Mesodermal cell (in vitro differentiated cells): ENCODE results near the gene TPRA1.
"Not testable (repeated sequence)": the region's sequence is repeated elsewhere in the genome, so short reads cannot be mapped to it uniquely, and the experiment has no call there.

Experiments
- H3K27ac ChIP-seq: 2 replicates; pipeline ENCODE4 v1.7.0; 2013; ENCODE audit warnings: mild to moderate bottlenecking, low read depth, low read length, moderate library complexity; ENCODE audit not compliant: severe bottlenecking
- H3K36me3 ChIP-seq: 2 replicates; pipeline ENCODE4 v1.7.1; 2013; ENCODE audit warnings: mild to moderate bottlenecking, low read length, moderate library complexity; ENCODE audit not compliant: control insufficient read depth, insufficient read depth
- H3K4me1 ChIP-seq: one replicate; pipeline ENCODE4 v1.7.1; 2013; ENCODE audit warnings: mild to moderate bottlenecking, low read length; ENCODE audit not compliant: insufficient read depth, control insufficient read depth, poor library complexity, severe bottlenecking
- H3K4me3 ChIP-seq: 2 replicates; pipeline ENCODE4 v1.7.0; 2013; ENCODE audit warnings: low read length, control low read depth, mild to moderate bottlenecking; ENCODE audit not compliant: insufficient read depth, poor library complexity, severe bottlenecking; ENCODE audit errors: extremely low read depth
- H3K9me3 ChIP-seq: 2 replicates; pipeline ENCODE4 v1.7.1; 2013; ENCODE audit warnings: mild to moderate bottlenecking, low read length, moderate library complexity; ENCODE audit not compliant: control insufficient read depth
- WGBS, 2 experiments: methylation state at CpG; one replicate each; pipeline ENCODE4 v1.1.5; 2013; ENCODE audit warnings: missing lambda C conversion rate in 2 of 2; ENCODE audit not compliant: insufficient coverage in 2 of 2; 5-methylcytosine and 5-hydroxymethylcytosine counted together

The TPRA1 gene

DNA sequence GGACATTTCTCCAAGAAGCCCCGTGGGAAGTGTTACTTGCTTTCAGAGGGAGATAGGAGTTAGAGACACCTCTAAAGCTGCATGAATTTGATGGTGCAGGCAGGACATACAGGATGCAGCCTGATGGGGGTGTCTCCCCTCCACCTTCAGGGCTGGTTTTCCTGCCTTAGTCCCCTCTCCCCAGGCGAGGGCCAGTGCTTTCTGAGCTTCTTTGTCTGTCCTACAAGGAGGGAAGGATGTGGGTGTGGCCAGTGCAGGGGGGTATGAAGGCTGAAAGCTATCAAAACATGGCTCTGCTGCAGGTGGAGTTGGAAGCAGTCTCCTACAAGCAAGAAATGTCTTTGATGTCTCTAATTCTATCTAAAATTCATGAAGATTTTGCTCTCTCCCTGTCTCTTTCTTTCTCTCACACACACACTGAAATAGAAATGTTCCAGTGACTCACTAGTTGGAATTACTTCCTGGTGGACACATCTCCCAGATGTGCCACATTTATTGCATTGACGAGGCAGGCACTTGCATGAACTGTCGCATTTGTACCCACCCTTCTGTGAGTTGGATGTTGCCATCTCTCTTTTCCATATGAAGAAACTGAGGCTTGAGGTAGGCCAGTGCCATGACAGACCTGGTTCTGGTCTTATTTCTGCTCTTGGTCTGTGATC is 24.5 kb upstream of the TPRA1 start:
- Histone ChIP-seq H3K27ac (no peak overlapping the region), H3K4me3 (no peak overlapping the region), H3K36me3 (peaks cover 85% of the 10 kb centered on the region), H3K4me1 (peaks cover 3% of the 10 kb centered on the region), H3K9me3 (no peaks in the 10 kb centered on the region)
- WGBS, 2 experiments, result 90 to 96% methylated on average over 2 to 3 of the region's 4 CpGs

- H3K27ac ChIP-seq, result no peak overlapping the region
- no peaks in the 10 kb centered on the region for H3K9me3 ChIP-seq
- H3K4me3 ChIP-seq, result no peak overlapping the region
- peaks cover 90% of the 10 kb centered on the region for H3K36me3 ChIP-seq
- H3K4me1 ChIP-seq, result peaks cover 3% of the 10 kb centered on the region
Measured at GRCh38 chr3:127613406-127613805, 22.9 kb upstream of the TPRA1 start.

DNA sequence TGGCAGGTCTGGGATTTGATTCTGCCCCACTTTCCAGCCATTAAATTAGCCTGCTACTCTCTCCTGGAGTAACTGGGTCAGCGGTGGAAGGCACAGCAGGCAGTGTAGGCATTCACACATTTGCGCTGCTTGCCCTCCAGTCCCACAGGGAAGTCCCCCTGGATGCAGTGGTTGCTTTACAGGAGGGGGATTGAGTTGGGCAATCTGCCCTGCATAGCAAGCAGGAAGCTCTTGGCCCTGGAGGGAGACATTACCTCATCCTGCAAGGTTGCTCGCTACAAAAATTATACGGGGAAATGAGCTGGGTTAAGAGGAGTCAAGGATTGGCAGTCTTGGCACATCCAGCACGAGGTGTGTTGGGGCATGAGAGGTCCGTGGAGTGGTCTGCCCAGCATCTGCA is 22.4 kb upstream of the TPRA1 start:
- Histone ChIP-seq H3K9me3 (no peaks in the 10 kb centered on the region), H3K4me3 (no peak overlapping the region), H3K27ac (no peak overlapping the region), H3K36me3 (peaks cover 90% of the 10 kb centered on the region), H3K4me1 (peaks cover 3% of the 10 kb centered on the region)
- 91 to 99% methylated on average over 5 to 6 of the region's 6 CpGs for WGBS, 2 experiments

DNA sequence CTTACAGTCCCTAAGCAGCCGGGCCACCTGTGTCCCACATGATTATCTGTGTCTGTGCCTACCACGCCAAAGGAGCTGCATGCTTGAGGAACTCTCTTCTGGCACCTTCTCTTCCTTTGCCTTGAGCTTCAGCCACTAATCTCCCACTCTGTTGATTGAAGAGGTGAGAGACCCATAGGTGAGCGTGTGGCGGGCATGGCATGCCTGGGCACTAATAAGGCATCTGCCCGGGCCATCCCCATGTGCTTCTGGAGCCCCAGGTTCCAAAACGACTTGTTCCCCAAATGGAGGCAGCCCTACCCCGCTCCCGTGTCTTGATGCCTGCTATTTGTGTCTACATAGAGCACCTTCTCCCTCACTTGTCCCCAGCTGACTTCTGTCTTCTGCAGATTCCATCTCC is 20.7 kb upstream of the TPRA1 start:
- Histone ChIP-seq H3K27ac (no peak overlapping the region), H3K36me3 (peaks cover 91% of the 10 kb centered on the region)
- WGBS, 2 experiments, result 92 to 95% methylated on average over 6 to 8 of the region's 8 CpGs

GRCh38 chr3:127610105-127610504 is 19.6 kb upstream of the TPRA1 start:
- 98 to 100% methylated on average over 3 to 4 of the region's 5 CpGs for WGBS, 2 experiments
- Histone ChIP-seq H3K4me3 (no peak overlapping the region), H3K9me3 (no peaks in the 10 kb centered on the region), H3K36me3 (peaks cover 91% of the 10 kb centered on the region), H3K4me1 (peaks cover 3% of the 10 kb centered on the region), H3K27ac (no peak overlapping the region)

More for the DNA sequence above, 20.7 kb upstream of the TPRA1 start:
- H3K9me3 ChIP-seq, result no peaks in the 10 kb centered on the region
- H3K4me3 ChIP-seq, result no peak overlapping the region
- H3K4me1 ChIP-seq, result peaks cover 3% of the 10 kb centered on the region

DNA sequence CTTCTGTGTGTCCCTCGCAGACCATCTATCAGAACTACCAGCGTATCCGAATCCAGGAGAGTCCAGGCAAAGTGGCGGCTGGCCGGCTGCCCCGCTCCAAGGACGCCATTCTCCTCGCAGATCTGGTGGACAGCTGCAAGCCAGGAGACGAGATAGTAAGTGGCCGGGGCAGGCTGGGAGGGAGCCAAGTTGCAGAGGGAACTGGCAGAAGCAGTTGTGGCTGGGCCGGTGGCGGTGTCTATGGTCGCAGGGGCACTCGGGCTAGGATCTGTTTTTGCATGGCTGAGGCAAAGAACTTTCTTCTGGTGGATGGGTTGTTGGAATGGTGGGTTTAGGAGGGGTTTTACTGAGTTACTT is 17.8 kb upstream of the TPRA1 start:
- no peak overlapping the region for H3K4me3 ChIP-seq
- peaks cover 3% of the 10 kb centered on the region for H3K4me1 ChIP-seq
- 97 to 99% methylated on average over 13 to 14 of the region's 14 CpGs for WGBS, 2 experiments
- peaks cover 99% of the 10 kb centered on the region for H3K36me3 ChIP-seq
- H3K27ac ChIP-seq, result no peak overlapping the region
- no peaks in the 10 kb centered on the region for H3K9me3 ChIP-seq

DNA sequence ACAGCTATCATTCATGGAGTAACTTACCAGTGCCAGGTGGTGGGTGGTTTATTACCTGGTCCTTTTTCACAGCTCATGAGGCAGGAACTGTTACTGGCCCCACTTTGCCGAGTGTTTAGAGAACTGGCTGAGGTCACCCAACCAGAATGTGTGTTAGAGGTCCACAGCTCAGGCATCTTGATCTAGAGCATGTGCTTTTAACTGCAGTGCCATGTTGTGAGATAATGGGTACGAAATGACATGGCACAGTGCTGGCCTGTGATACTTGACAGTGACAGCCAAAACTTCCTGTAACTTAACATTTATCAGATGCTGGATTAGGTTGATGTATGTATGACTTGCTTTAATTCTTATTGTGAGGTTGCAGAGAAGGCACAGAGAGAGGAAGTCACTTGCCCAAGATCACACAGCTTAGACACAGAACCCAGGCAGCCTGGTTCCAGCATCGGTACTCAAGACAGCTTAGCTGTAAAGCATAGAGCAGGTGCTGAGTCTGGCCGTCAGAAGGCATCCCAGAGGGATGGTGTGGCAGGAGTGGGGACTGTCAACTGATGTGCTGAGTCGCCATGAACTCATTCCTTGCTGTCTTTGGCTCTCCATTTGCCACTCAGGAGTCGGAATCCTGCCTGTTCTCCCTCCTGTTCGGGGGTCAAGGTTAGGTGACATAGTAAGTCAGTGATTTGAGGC is 17.3 kb upstream of the TPRA1 start:
- Histone ChIP-seq H3K27ac (no peak overlapping the region), H3K36me3 (peaks cover 95% of the 10 kb centered on the region), H3K4me3 (no peak overlapping the region), H3K9me3 (no peaks in the 10 kb centered on the region), H3K4me1 (no peaks in the 10 kb centered on the region)
- WGBS, 2 experiments, result 90 to 94% methylated on average over 6 to 7 of the region's 7 CpGs

GRCh38 chr3:127606981-127607595 is 16.6 kb upstream of the TPRA1 start:
- peaks cover 89% of the 10 kb centered on the region for H3K36me3 ChIP-seq
- 95 to 99% methylated on average over 16 of the region's 17 CpGs for WGBS, 2 experiments

GRCh38 chr3:127606086-127606805 is 15.7 kb upstream of the TPRA1 start:
- H3K4me3 ChIP-seq, result no peak overlapping the region
- H3K9me3 ChIP-seq, result no peaks in the 10 kb centered on the region
- peaks cover 89% of the 10 kb centered on the region for H3K36me3 ChIP-seq
- H3K27ac ChIP-seq, result no peak overlapping the region
- no peaks in the 10 kb centered on the region for H3K4me1 ChIP-seq
- 93 to 97% methylated on average over 17 to 20 of the region's 24 CpGs for WGBS, 2 experiments

More at GRCh38 chr3:127606981-127607595, 16.6 kb upstream of the TPRA1 start:
- no peaks in the 10 kb centered on the region for H3K4me1 ChIP-seq
- no peak overlapping the region for H3K4me3 ChIP-seq
- H3K9me3 ChIP-seq, result no peaks in the 10 kb centered on the region
- no peak overlapping the region for H3K27ac ChIP-seq

GRCh38 chr3:127605547-127605946 is 15.0 kb upstream of the TPRA1 start:
- H3K36me3 ChIP-seq, result peaks cover 89% of the 10 kb centered on the region
- not testable (repeated sequence) for H3K4me3 ChIP-seq, H3K27ac ChIP-seq, H3K4me1 ChIP-seq, H3K9me3 ChIP-seq
- 91 to 93% methylated on average over 4 to 5 of the region's 7 CpGs for WGBS, 2 experiments
